Measurements from ENCODE around the gene RAB4A. TPM values are rescaled to one million over a fixed set of nuclear protein-coding genes. Genes with fewer than 3 reads are reported as not detected.

Gene RAB4A
- total and polyA plus RNA-seq, 4 donors = 20.2 to 54.4 (median 26.5) TPM

- no peak overlapping the region for H3K4me3 ChIP-seq
- H3K4me1 ChIP-seq (ENCODE audit: control insufficient read depth in 5 of 5, insufficient read depth in 5 of 5, low read length in 5 of 5) = peaks cover 0 to 8% (median 0%) of the 10 kb centered on the region in 5 donors
- no peaks in the 10 kb centered on the region for H3K36me3 ChIP-seq (ENCODE audit: control insufficient read depth in 4 of 4, insufficient read depth in 4 of 4, low read length in 4 of 4)
- no peak overlapping the region for H3K27ac ChIP-seq (ENCODE audit: low read depth in 1 of 2, low read length in 1 of 2)
- ATAC-seq (ENCODE audit: insufficient read depth, low FRiP score) (no peak), DNase-seq (no peak)
- H3K27me3 ChIP-seq (ENCODE audit: control insufficient read depth in 3 of 3, insufficient read depth in 3 of 3, low read length in 2 of 3) = peaks cover 0 to 8% (median 4%) of the 10 kb centered on the region in 3 donors
- WGBS, 2 donors = 84 to 89% methylated on average over 16 of the region's 16 CpGs
- H3K9ac ChIP-seq (ENCODE audit: insufficient read depth in 1 of 2, low read length in 2 of 2) = no peak overlapping the region
- no peak for TF ChIP-seq CTCF (IDR thresholded peaks at IDR 0.05; ENCODE audit: control extremely low read depth, extremely low read depth)
- no peaks in the 10 kb centered on the region for H3K9me3 ChIP-seq (ENCODE audit: control insufficient read depth in 4 of 4, insufficient read depth in 3 of 4, low read length in 3 of 4)
These were observed 73.2 kb downstream of the RAB4A start for GRCh38 chr1:229344139-229344538.

GRCh38 chr1:229344937-229345684 lies 74.2 kb downstream of the RAB4A start:
- H3K4me1 ChIP-seq (ENCODE audit: control insufficient read depth in 5 of 5, insufficient read depth in 5 of 5, low read length in 5 of 5) = peaks cover 0 to 8% (median 0%) of the 10 kb centered on the region in 5 donors
- no peaks in the 10 kb centered on the region for H3K36me3 ChIP-seq (ENCODE audit: control insufficient read depth in 4 of 4, insufficient read depth in 4 of 4, low read length in 4 of 4)
- WGBS, 2 donors = 69 to 82% methylated on average over 8 of the region's 8 CpGs
- no peak for TF ChIP-seq CTCF (IDR thresholded peaks at IDR 0.05; ENCODE audit: control extremely low read depth, extremely low read depth)
- H3K9me3 ChIP-seq (ENCODE audit: control insufficient read depth in 4 of 4, insufficient read depth in 3 of 4, low read length in 3 of 4) = no peaks in the 10 kb centered on the region
- no peak overlapping the region for H3K27ac ChIP-seq (ENCODE audit: low read depth in 1 of 2, low read length in 1 of 2)
- no peak for DNase-seq
- no peak overlapping the region for H3K4me3 ChIP-seq
- H3K9ac ChIP-seq (ENCODE audit: insufficient read depth in 1 of 2, low read length in 2 of 2) = no peak overlapping the region
- no peak for ATAC-seq (ENCODE audit: insufficient read depth, low FRiP score)
- H3K27me3 ChIP-seq (ENCODE audit: control insufficient read depth in 3 of 3, insufficient read depth in 3 of 3, low read length in 2 of 3) = peaks cover 0 to 8% (median 4%) of the 10 kb centered on the region in 3 donors

- Histone ChIP-seq H3K36me3 (ENCODE audit: control insufficient read depth in 4 of 4, insufficient read depth in 4 of 4, low read length in 4 of 4) (no peaks in the 10 kb centered on the region), H3K9ac (ENCODE audit: insufficient read depth in 1 of 2, low read length in 2 of 2) (no peak overlapping the region), H3K27ac (ENCODE audit: low read depth in 1 of 2, low read length in 1 of 2) (no peak overlapping the region), H3K27me3 (ENCODE audit: control insufficient read depth in 3 of 3, insufficient read depth in 3 of 3, low read length in 2 of 3) (peaks cover 0 to 12% (median 6%) of the 10 kb centered on the region in 3 donors), H3K4me3 (no peak overlapping the region), H3K9me3 (ENCODE audit: control insufficient read depth in 4 of 4, insufficient read depth in 3 of 4, low read length in 3 of 4) (no peaks in the 10 kb centered on the region), H3K4me1 (ENCODE audit: control insufficient read depth in 5 of 5, insufficient read depth in 5 of 5, low read length in 5 of 5) (peaks cover 0 to 3% (median 0%) of the 10 kb centered on the region in 5 donors)
- TF ChIP-seq CTCF (IDR thresholded peaks at IDR 0.05; ENCODE audit: control extremely low read depth, extremely low read depth) = no peak
- WGBS, 2 donors = 67 to 69% methylated on average over 3 of the region's 3 CpGs
- ATAC-seq (ENCODE audit: insufficient read depth, low FRiP score) = no peak
- no peak for DNase-seq
These were observed 76.6 kb downstream of the RAB4A start for GRCh38 chr1:229347528-229347927.

Data from lung (tissue), 12 donors.